ENCODE results near the gene MRPL42. TPM values are rescaled to one million over a fixed set of nuclear protein-coding genes. Genes with fewer than 3 reads are reported as not detected.

The MRPL42 gene
- total RNA-seq, 1 donor from 2014 or later = 82.2 TPM

- DNase-seq = no peak
Measured at GRCh38 chr12:93500667-93501066, 33.4 kb downstream of the MRPL42 start.

GRCh38 chr12:93502802-93503623 is 35.7 kb downstream of the MRPL42 start:
- DNase-seq = no peak

- no peak for DNase-seq
Measured at GRCh38 chr12:93507165-93507564, 39.9 kb downstream of the MRPL42 start.

- DNase-seq = no peak
Measured at GRCh38 chr12:93509506-93509905, 42.2 kb downstream of the MRPL42 start.

- no peak for DNase-seq
Measured at GRCh38 chr12:93514853-93515252, 47.5 kb downstream of the MRPL42 start.

- DNase-seq = no peak
Measured at GRCh38 chr12:93518725-93519124, 51.4 kb downstream of the MRPL42 start.

GRCh38 chr12:93519859-93520258 is 52.5 kb downstream of the MRPL42 start:
- no peak for DNase-seq

GRCh38 chr12:93520454-93520853 is 53.1 kb downstream of the MRPL42 start:
- DNase-seq = no peak

GRCh38 chr12:93521225-93522080 is 54.1 kb downstream of the MRPL42 start:
- no peak for DNase-seq

GRCh38 chr12:93524386-93525133 is 57.2 kb downstream of the MRPL42 start:
- DNase-seq = no peak

GRCh38 chr12:93526786-93527428 is 59.6 kb downstream of the MRPL42 start:
- DNase-seq = no peak

- no peak for DNase-seq
Measured at GRCh38 chr12:93530358-93530757, 63.0 kb downstream of the MRPL42 start.

GRCh38 chr12:93533310-93533709 is 66.0 kb downstream of the MRPL42 start:
- DNase-seq = no peak

GRCh38 chr12:93536111-93536765 is 68.9 kb downstream of the MRPL42 start:
- no peak for DNase-seq

GRCh38 chr12:93536766-93537488 is 69.6 kb downstream of the MRPL42 start:
- no peak for DNase-seq

- DNase-seq = no peak
Measured at GRCh38 chr12:93537769-93538168, 70.5 kb downstream of the MRPL42 start.

GRCh38 chr12:93539821-93540220 is 72.5 kb downstream of the MRPL42 start:
- no peak for DNase-seq

- no peak for DNase-seq
Measured at GRCh38 chr12:93540466-93540865, 73.2 kb downstream of the MRPL42 start.

- DNase-seq = no peak
Measured at GRCh38 chr12:93541578-93542225, 74.4 kb downstream of the MRPL42 start.

- no peak for DNase-seq
Measured at GRCh38 chr12:93547778-93548177, 80.5 kb downstream of the MRPL42 start.
